WTC11 (cell line): ENCODE data around the gene MAP3K5. TPM values are rescaled to one million over a fixed set of nuclear protein-coding genes. Genes with fewer than 3 reads are reported as not detected.

Source experiments
- ATAC-seq: fragments of 200-7000 bp; cut with Tn5 transposase; 2 replicates; pipeline ENCODE4 v1.10.0; 2021; ENCODE audit warnings: mild to moderate bottlenecking, moderate library complexity
- CTCF ChIA-PET: fragments of 300-600 bp; sonication (Branson Sonifier 250); formaldehyde crosslinking; loops from one replicate; lab custom pipeline; 2021; ENCODE audit warnings: antibody characterized with exemption; lab: Charles Lee
- POLR2A ChIA-PET: fragments of 350-600 bp; sonication (Branson Sonifier 250); formaldehyde crosslinking; loops from one replicate; lab custom pipeline; 2021; ENCODE audit warnings: antibody characterized with exemption; lab: Charles Lee
- DNase-seq: peaks from one replicate; pipeline ENCODE4 v3.0.0; 2021; ENCODE audit warnings: low spot score
- H3K27ac Mint-ChIP-seq: 2 replicates; pipeline ENCODE4 v1.8.0; 2021; ENCODE audit warnings: mixed read lengths
- H3K27me3 Mint-ChIP-seq: 2 replicates; pipeline ENCODE4 v1.8.0; 2021; ENCODE audit warnings: low read depth, mild to moderate bottlenecking, moderate library complexity, mixed read lengths
- H3K36me3 Mint-ChIP-seq: 2 replicates; pipeline ENCODE4 v1.8.0; 2021; ENCODE audit warnings: mixed read lengths
- H3K4me1 Mint-ChIP-seq: 2 replicates; pipeline ENCODE4 v1.8.0; 2022; ENCODE audit warnings: mixed read lengths
- H3K4me3 Mint-ChIP-seq: 2 replicates; pipeline ENCODE4 v1.8.0; 2021; ENCODE audit warnings: mild to moderate bottlenecking, moderate library complexity, mixed read lengths
- H3K9me3 Mint-ChIP-seq: 2 replicates; pipeline ENCODE4 v1.8.0; 2021; ENCODE audit warnings: mixed read lengths
- AR ChIP-seq: fragments of 250-450 bp; sonication (Bioruptor Pico); IDR thresholded peaks from 2 replicates; pipeline ENCODE4 v1.9.0; 2021; ENCODE audit warnings: mild to moderate bottlenecking
- CBFB ChIP-seq: sonication (generic); formaldehyde crosslinking; IDR thresholded peaks from 2 replicates; pipeline ENCODE4 v1.8.1; 2022; ENCODE audit warnings: mild to moderate bottlenecking, low read depth, missing genetic modification reagents
- EMX1 ChIP-seq: fragments of 250-450 bp; sonication (Bioruptor Pico); IDR thresholded peaks from 2 replicates; pipeline ENCODE4 v1.8.0; 2021; ENCODE audit warnings: mild to moderate bottlenecking
- MXD4 ChIP-seq: fragments of 250-450 bp; sonication (Bioruptor Pico); IDR thresholded peaks from 2 replicates; pipeline ENCODE4 v1.8.0; 2021; ENCODE audit warnings: mild to moderate bottlenecking, moderate library complexity, borderline replicate concordance
- PRRX2 ChIP-seq: fragments of 250-450 bp; sonication (Bioruptor Pico); IDR thresholded peaks from 2 replicates; pipeline ENCODE4 v1.8.0; 2021; ENCODE audit warnings: mild to moderate bottlenecking
- TEAD1 ChIP-seq: sonication (generic); formaldehyde crosslinking; IDR thresholded peaks from 2 replicates; pipeline ENCODE4 v1.8.0; 2022; ENCODE audit warnings: mild to moderate bottlenecking, missing genetic modification reagents
- ZBTB43 ChIP-seq: sonication (generic); formaldehyde crosslinking; IDR thresholded peaks from 2 replicates; pipeline ENCODE4 v1.8.1; 2023; ENCODE audit warnings: mild to moderate bottlenecking, missing genetic modification reagents
- ZNF425 ChIP-seq: fragments of 250-450 bp; sonication (Bioruptor Pico); conservative IDR thresholded peaks from 2 replicates; pipeline ENCODE4 v1.9.0; 2021; ENCODE audit warnings: mild to moderate bottlenecking
- total RNA-seq: library from RNA; stranded (reverse); gene quantifications from 3 replicates; pipeline ENCODE4 v1.2.3, GENCODE V29; 2021
- TF ChIP-seq, protein P1 (sequence below): sonication (generic); formaldehyde crosslinking; IDR thresholded peaks from 2 replicates; pipeline ENCODE4 v1.8.1; 2022; ENCODE audit warnings: missing genetic modification reagents, borderline replicate concordance
- TF ChIP-seq, protein P2 (sequence below): sonication (generic); formaldehyde crosslinking; IDR thresholded peaks from 2 replicates; pipeline ENCODE4 v1.8.0; 2022; ENCODE audit warnings: missing genetic modification reagents
- TF ChIP-seq, protein P3 (sequence below): fragments of 200-600 bp; IDR thresholded peaks from 2 replicates; pipeline ENCODE4 v1.8.0; 2022; ENCODE audit warnings: antibody characterized with exemption
- TF ChIP-seq, protein P4 (sequence below): sonication (generic); formaldehyde crosslinking; IDR thresholded peaks from 2 replicates; pipeline ENCODE4 v1.8.1; 2022; ENCODE audit warnings: mild to moderate bottlenecking, missing genetic modification reagents, moderate library complexity, borderline replicate concordance

MAP3K5 gene
- total RNA-seq, 1 experiment from 2014 or later = 1.6 TPM

- TF ChIP-seq, protein P1, sequence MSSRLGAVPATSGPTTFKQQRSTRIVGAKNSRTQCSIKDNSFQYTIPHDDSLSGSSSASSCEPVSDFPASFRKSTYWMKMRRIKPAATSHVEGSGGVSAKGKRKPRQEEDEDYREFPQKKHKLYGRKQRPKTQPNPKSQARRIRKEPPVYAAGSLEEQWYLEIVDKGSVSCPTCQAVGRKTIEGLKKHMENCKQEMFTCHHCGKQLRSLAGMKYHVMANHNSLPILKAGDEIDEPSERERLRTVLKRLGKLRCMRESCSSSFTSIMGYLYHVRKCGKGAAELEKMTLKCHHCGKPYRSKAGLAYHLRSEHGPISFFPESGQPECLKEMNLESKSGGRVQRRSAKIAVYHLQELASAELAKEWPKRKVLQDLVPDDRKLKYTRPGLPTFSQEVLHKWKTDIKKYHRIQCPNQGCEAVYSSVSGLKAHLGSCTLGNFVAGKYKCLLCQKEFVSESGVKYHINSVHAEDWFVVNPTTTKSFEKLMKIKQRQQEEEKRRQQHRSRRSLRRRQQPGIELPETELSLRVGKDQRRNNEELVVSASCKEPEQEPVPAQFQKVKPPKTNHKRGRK (CRISPR knock-in tag) = no peak
- TF ChIP-seq CBFB (CRISPR knock-in tag) = no peak
- no peak for TF ChIP-seq AR (CRISPR knock-in tag)
- no peak for TF ChIP-seq TEAD1
These were observed 266.6 kb downstream of the MAP3K5 start (continued) for GRCh38 chr6:136525586-136526195.

- TF ChIP-seq ZBTB43 (no peak), MXD4 (no peak), PRRX2 (no peak)
- TF ChIP-seq, protein P2, sequence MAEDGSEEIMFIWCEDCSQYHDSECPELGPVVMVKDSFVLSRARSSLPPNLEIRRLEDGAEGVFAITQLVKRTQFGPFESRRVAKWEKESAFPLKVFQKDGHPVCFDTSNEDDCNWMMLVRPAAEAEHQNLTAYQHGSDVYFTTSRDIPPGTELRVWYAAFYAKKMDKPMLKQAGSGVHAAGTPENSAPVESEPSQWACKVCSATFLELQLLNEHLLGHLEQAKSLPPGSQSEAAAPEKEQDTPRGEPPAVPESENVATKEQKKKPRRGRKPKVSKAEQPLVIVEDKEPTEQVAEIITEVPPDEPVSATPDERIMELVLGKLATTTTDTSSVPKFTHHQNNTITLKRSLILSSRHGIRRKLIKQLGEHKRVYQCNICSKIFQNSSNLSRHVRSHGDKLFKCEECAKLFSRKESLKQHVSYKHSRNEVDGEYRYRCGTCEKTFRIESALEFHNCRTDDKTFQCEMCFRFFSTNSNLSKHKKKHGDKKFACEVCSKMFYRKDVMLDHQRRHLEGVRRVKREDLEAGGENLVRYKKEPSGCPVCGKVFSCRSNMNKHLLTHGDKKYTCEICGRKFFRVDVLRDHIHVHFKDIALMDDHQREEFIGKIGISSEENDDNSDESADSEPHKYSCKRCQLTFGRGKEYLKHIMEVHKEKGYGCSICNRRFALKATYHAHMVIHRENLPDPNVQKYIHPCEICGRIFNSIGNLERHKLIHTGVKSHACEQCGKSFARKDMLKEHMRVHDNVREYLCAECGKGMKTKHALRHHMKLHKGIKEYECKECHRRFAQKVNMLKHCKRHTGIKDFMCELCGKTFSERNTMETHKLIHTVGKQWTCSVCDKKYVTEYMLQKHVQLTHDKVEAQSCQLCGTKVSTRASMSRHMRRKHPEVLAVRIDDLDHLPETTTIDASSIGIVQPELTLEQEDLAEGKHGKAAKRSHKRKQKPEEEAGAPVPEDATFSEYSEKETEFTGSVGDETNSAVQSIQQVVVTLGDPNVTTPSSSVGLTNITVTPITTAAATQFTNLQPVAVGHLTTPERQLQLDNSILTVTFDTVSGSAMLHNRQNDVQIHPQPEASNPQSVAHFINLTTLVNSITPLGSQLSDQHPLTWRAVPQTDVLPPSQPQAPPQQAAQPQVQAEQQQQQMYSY = no peak
- TF ChIP-seq, all 79 proteins: peak for 0
- Mint-ChIP-seq H3K36me3 (no peaks in the 10 kb centered on the region), H3K27me3 (no peaks in the 10 kb centered on the region), H3K9me3 (no peaks in the 10 kb centered on the region), H3K4me1 (peaks cover 63% of the 10 kb centered on the region), H3K4me3 (no peak overlapping the region), H3K27ac (peak overlapping the region; percentile 83)
- ChIA-PET CTCF (interaction anchor here (1.0 to 4.9 kb wide), 7 partner anchors 10 to 119 kb away, joined by 3 to 70 read pairs (median 6); partner anchors contain the start of gene MAP7), POLR2A (interaction anchor here (1.4 to 1.8 kb wide), 2 partner anchors 25 to 235 kb away, joined by 3 to 8 read pairs; partner anchors contain the start of genes BCLAF1 and MAP7)
- ATAC-seq (no peak), DNase-seq (no peak)
These were observed 267.3 kb downstream of the MAP3K5 start for GRCh38 chr6:136524936-136525413.

GRCh38 chr6:136524339-136524935 lies 267.8 kb downstream of the MAP3K5 start:
- peaks cover 66% of the 10 kb centered on the region for H3K4me1 Mint-ChIP-seq
- no peaks in the 10 kb centered on the region for H3K36me3 Mint-ChIP-seq
- TF ChIP-seq ZNF425 (CRISPR knock-in tag) (no peak), EMX1 (CRISPR knock-in tag) (no peak), AR (CRISPR knock-in tag) (no peak)
- TF ChIP-seq, protein P3, sequence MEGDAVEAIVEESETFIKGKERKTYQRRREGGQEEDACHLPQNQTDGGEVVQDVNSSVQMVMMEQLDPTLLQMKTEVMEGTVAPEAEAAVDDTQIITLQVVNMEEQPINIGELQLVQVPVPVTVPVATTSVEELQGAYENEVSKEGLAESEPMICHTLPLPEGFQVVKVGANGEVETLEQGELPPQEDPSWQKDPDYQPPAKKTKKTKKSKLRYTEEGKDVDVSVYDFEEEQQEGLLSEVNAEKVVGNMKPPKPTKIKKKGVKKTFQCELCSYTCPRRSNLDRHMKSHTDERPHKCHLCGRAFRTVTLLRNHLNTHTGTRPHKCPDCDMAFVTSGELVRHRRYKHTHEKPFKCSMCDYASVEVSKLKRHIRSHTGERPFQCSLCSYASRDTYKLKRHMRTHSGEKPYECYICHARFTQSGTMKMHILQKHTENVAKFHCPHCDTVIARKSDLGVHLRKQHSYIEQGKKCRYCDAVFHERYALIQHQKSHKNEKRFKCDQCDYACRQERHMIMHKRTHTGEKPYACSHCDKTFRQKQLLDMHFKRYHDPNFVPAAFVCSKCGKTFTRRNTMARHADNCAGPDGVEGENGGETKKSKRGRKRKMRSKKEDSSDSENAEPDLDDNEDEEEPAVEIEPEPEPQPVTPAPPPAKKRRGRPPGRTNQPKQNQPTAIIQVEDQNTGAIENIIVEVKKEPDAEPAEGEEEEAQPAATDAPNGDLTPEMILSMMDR = no peak
- TF ChIP-seq, protein P4, sequence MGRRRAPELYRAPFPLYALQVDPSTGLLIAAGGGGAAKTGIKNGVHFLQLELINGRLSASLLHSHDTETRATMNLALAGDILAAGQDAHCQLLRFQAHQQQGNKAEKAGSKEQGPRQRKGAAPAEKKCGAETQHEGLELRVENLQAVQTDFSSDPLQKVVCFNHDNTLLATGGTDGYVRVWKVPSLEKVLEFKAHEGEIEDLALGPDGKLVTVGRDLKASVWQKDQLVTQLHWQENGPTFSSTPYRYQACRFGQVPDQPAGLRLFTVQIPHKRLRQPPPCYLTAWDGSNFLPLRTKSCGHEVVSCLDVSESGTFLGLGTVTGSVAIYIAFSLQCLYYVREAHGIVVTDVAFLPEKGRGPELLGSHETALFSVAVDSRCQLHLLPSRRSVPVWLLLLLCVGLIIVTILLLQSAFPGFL = no peak

More at GRCh38 chr6:136524339-136524935, 267.8 kb downstream of the MAP3K5 start:
- Mint-ChIP-seq H3K9me3 (no peaks in the 10 kb centered on the region), H3K4me3 (no peak overlapping the region), H3K27ac (no peak overlapping the region), H3K27me3 (no peaks in the 10 kb centered on the region)
- ChIA-PET POLR2A (no interaction called here), CTCF (interaction anchor here (4.4 to 4.9 kb wide), 2 partner anchors 23 to 26 kb away, joined by 28 to 70 read pairs; partner anchors contain the start of gene MAP7)
- DNase-seq (no peak), ATAC-seq (no peak)
